Adipocyte (in vitro differentiated cells): ENCODE data around the gene CCDC188.

Experiments
- DNase-seq: peaks from one replicate; pipeline ENCODE4 v3.0.0-alpha.2; 2015; ENCODE audit warnings: low read depth
- H3K27me3 ChIP-seq: replicated peaks from 2 replicates; pipeline ENCODE4 v1.7.0; 2013; ENCODE audit warnings: mild to moderate bottlenecking, low read length, moderate library complexity; ENCODE audit not compliant: control insufficient read depth, insufficient read depth
- H3K36me3 ChIP-seq: 2 replicates; pipeline ENCODE4 v1.7.0; 2013; ENCODE audit warnings: low read length, mild to moderate bottlenecking, moderate library complexity; ENCODE audit not compliant: control insufficient read depth, insufficient read depth, severe bottlenecking
- H3K4me1 ChIP-seq: 2 replicates; pipeline ENCODE4 v1.7.0; 2013; ENCODE audit warnings: mild to moderate bottlenecking, low read length, moderate library complexity; ENCODE audit not compliant: control insufficient read depth, insufficient read depth
- H3K4me3 ChIP-seq: 2 replicates; pipeline ENCODE4 v1.7.0; 2013; ENCODE audit warnings: mild to moderate bottlenecking, low read length, moderate library complexity
- H3K9ac ChIP-seq: 2 replicates; pipeline ENCODE4 v1.7.0; 2013; ENCODE audit warnings: mild to moderate bottlenecking, low read length, moderate library complexity
- H3K9me3 ChIP-seq: 2 replicates; pipeline ENCODE4 v1.7.0; 2013; ENCODE audit warnings: mild to moderate bottlenecking, low read length, moderate library complexity; ENCODE audit not compliant: control insufficient read depth

Gene CCDC188

DNA sequence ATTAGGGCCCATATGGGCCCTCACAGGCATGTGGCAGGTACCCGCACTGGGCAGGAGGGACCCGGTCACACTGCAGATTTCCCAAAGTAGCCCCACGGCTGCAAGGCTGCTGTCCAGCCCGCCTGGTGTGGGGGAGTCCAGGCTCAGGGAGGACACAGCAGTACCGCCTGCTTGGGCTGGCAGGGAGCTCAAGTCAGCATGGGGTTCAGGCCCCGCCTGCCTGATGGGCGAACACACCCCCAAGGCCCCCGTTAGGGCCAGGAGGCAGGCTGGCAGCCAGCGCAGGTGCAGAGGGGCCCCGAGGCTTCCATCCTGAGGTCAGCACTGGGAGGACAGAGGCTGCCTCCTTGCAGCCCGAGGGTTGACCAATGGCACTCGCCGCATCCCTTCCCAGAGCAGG lies 13.7 kb downstream of the CCDC188 start:
- no peak for DNase-seq
- Histone ChIP-seq H3K9ac (no peak overlapping the region), H3K27me3 (no peaks in the 10 kb centered on the region), H3K9me3 (no peaks in the 10 kb centered on the region), H3K4me3 (no peak overlapping the region), H3K4me1 (peaks cover 25% of the 10 kb centered on the region), H3K36me3 (peaks cover 5% of the 10 kb centered on the region)

DNA sequence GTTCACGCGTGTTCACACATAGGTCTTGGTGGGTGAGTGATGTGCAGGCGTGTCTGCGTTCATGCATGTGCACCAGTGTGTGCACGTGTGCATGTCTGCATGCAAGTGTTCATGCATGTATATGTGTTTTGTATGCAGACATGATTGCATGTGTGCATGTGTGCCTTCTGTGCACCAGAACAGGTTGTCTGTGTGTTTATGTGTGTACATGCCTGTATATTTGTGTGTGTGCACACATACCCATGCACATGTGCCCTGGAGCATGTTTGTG lies 14.3 kb downstream of the CCDC188 start:
- no peaks in the 10 kb centered on the region for H3K27me3 ChIP-seq

DNA sequence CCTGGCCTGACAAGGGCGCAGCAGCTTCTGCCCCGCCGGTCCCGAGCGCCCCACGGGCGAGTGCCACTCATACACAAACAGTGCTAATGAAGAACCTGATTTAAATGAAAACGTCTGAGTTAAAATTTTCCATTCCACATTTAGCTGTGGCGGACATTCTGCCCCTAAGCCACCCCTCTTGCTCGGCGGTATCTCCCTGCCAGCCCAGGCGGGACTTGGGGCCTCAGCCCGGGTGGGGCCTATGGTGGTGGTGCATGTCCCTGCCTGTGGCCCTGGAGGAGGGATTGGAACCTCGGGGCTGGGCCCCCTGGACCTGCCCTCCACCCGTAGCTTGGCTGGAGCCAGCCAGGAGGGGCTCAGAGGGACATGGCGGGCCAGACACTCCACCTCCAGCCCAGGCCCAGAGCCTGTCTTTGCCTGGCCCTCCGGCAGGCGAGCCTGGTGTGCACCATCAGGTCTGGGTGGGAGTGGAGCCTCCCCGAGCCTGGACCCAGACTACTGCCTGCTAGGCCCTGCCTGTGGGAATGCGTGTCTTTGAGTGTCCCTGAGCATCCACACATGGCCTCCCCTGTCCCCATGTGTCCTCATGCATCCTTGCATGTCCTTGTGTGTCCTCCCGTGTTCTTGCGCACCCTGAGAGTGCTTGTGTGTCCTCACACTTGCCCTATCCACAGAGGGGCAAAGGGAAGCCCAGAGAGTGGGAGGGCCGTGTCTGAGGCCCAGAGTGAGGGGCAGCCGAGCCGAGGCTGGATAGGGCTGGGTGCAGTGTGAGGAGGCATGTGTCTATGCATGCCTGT lies 14.9 kb downstream of the CCDC188 start:
- H3K4me1 ChIP-seq, result peaks cover 16% of the 10 kb centered on the region

More for the DNA sequence above, 14.3 kb downstream of the CCDC188 start:
- Histone ChIP-seq H3K9me3 (no peaks in the 10 kb centered on the region), H3K4me3 (no peak overlapping the region), H3K36me3 (peaks cover 5% of the 10 kb centered on the region), H3K9ac (no peak overlapping the region), H3K4me1 (peaks cover 19% of the 10 kb centered on the region)
- no peak for DNase-seq

DNA sequence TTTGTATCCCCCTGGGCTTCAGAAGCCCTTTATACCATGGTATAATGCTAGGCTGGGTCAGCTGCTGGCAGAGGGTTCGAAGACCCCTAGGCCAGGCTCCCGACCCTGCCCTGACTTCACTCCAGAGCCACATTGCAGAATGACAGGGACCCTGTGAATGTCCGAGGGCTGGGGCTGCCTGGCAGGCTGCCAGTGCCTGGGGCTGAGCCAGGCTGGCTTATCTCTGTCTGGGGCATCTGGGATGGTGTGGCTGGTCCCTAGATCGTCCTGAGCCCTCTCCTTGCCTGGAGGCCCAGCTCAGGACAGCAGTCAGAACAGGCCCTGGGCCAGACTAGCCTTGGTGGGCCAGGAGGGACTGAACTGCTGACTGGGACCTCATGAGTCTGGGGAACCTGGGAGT lies 15.6 kb downstream of the CCDC188 start:
- no peak for DNase-seq
- Histone ChIP-seq H3K9ac (no peak overlapping the region), H3K36me3 (peaks cover 5% of the 10 kb centered on the region), H3K27me3 (no peaks in the 10 kb centered on the region), H3K9me3 (no peaks in the 10 kb centered on the region), H3K4me3 (no peak overlapping the region), H3K4me1 (peaks cover 18% of the 10 kb centered on the region)

More for the DNA sequence above, 14.9 kb downstream of the CCDC188 start:
- Histone ChIP-seq H3K4me3 (no peak overlapping the region), H3K9me3 (no peaks in the 10 kb centered on the region), H3K36me3 (peaks cover 5% of the 10 kb centered on the region), H3K27me3 (no peaks in the 10 kb centered on the region), H3K9ac (peak overlapping the region; percentile 25)
- no peak for DNase-seq

DNA sequence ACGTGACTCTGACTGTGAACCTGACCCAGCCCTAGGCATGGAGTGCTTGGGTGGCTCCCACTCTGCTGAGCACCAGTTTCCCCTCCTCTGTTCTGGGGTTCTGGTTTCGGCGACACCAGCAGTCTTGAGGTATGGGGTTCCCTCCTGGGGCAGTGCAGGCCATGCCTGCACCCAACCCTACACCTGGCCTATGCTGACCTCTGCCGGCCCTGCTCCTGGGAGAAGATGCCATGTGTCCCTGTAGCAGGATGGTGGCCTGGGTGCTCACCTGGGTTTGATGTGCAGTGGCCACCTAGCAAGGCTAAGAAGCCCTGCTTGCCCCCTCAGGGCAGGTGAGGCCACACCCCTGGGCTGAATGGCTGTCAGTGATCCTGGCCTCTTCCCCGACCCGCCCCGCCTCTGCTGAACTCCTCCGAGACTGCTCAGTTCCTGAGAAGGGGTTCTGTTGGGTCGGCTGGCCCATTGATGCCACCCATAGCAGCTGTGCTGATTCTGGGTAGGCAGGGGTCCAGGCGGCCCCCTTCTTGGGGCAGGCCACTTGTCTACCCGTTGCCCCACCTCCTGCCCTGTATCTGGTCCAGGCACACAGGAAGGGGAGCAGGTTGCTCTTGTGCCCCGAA lies 16.8 kb downstream of the CCDC188 start:
- H3K9me3 ChIP-seq, result no peaks in the 10 kb centered on the region
- H3K36me3 ChIP-seq, result no peaks in the 10 kb centered on the region
- DNase-seq, result no peak
- H3K9ac ChIP-seq, result no peak overlapping the region
- peaks cover 18% of the 10 kb centered on the region for H3K4me1 ChIP-seq
- H3K27me3 ChIP-seq, result no peaks in the 10 kb centered on the region
- no peak overlapping the region for H3K4me3 ChIP-seq

DNA sequence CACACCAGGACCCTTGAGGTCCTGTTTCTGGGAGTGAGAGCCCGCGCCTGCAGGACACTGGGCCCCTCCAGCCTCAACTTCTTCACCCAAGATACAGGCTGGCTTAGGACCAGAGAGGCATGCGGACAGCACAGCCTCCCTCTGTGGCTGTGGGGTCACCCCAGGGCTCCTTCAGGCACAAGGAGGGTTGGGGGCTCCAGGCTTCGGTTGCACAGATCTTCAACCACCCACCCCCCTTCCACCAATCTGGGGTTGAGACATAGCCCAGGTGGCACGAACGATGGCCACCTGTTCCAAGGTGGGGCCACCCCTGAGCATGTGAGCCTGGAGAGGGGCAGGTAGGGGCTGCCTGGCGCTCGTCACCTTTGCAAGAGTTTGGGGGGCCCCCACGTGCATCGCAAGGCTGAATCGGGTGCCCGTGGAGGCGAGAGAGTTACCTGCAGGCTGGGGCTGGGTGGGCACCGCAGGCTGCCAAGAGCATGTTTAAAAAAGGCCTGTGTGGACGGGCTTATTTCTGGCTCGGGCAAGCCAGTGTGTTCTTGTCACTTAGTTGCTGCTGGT lies 18.1 kb downstream of the CCDC188 start:
- H3K9me3 ChIP-seq, result no peaks in the 10 kb centered on the region
- DNase-seq, result no peak
- H3K36me3 ChIP-seq, result no peaks in the 10 kb centered on the region
- peak overlapping the region; percentile 89 for H3K9ac ChIP-seq
- H3K4me1 ChIP-seq, result peaks cover 13% of the 10 kb centered on the region
- no peaks in the 10 kb centered on the region for H3K27me3 ChIP-seq
- peak overlapping the region; percentile 87 for H3K4me3 ChIP-seq

DNA sequence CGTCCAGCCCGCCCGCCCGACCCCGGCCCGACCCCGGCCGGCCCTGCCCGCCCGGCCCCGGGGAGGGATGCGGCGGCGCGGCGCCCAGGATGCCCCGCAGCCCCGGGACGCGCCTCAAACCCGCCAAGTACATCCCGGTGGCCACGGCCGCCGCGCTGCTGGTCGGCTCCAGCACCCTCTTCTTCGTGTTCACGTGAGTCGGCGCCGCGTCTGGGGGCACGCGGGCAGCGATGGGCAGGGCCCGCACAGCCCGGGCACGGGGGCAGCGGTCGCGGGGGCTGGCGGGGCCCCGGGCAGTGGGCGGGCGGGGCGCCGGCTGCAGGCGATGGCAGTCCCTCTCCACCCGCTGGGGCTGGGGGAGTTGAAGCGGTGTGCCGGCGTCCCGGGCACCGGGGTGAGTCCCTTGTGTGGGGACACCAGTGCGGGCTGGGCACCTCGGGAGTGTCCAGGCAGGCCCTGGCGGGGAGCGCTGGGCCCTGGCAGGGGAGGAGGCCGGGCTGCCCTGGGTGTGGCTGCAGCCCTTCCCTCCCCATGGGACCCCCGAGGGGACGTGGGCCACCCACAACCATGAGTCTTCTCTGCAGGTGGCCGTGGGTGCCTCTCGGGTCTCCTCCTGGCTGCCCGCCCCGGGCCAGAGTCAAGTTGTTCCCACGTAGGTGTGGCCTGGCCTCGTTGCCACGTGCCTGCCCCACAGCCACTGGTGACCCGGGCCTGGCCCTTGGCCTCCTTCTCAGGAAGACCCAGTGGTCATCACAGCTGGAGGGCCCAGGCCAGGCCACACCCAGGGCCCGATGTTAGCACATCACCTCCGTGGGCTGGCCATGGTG lies 18.8 kb downstream of the CCDC188 start:
- no peaks in the 10 kb centered on the region for H3K27me3 ChIP-seq
- peak overlapping the region; percentile 87 for H3K4me3 ChIP-seq
- H3K9ac ChIP-seq, result peak overlapping the region; percentile 89
- peaks cover 5% of the 10 kb centered on the region for H3K36me3 ChIP-seq
- H3K9me3 ChIP-seq, result no peaks in the 10 kb centered on the region
- H3K4me1 ChIP-seq, result peaks cover 13% of the 10 kb centered on the region
- DNase-seq, result peak; percentile 72

DNA sequence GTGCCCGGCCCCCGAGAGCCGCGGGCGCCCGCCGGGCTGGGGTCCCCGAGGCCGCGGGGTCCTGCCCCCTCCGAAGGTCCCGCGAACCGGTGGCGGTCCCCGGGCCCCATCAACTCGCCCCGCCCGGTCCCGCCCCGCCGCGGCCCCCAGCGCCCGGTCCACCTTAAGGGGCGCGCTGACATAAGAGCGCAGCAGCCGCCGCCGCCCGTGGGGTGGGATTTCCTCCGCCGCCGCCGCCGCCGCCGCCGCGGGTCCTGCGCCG lies 19.3 kb downstream of the CCDC188 start, which contains the start of gene ZDHHC8:
TSS of gene ZDHHC8 (plus strand) at position 208 of the 262 bp plus-strand sequence. CDS start 144 bp downstream, outside the sequence.
- H3K4me3 ChIP-seq, result peak within 1 kb of the TSS; percentile 88
- DNase-seq, result no peak
- peak within 1 kb of the TSS; percentile 93 for H3K9ac ChIP-seq

DNA sequence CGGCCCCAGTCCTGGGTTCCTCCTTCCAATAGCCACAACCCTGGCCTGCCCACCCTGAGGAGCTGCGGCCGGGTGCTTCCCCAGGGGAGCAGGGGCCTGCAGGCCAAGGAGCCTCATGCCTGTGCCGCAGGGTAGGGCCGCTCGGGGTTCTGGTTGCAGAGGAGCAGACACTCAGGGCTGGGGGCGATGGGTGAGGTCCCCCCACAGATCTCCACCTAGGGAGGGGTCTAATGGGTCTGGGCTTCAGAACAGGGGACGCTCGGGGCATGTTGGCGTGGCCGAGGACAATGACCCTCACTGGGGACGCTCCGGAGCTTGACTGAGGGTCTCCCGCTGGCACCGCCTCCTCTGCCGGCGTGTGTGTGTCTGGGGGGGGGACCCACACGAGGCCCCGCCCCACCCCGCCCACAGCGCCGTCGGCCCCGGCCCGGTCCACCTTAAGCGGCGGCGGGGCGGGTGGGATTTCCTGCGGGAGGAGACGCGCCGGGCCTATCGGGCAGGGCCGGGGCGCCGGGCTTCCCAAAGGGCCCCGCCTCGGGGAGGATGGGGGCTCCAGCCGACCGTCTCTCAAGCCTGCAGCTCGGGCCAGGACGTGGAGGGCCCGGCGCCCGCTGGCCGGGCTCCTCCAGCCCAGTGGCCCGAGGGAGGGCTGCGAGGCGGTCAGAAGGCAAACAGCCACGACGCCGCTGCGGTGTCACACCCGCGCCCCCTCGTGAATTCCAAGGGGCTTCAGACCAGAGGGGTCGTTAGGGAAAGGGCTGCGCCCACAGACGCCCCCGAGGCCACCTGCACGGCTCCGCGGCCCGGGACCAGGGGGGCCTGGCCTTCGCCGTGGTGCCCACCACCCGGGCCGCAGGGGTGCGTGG lies 19.9 kb downstream of the CCDC188 start:
- DNase-seq, result peak; percentile 92
- Histone ChIP-seq H3K9ac (peak overlapping the region; percentile 93), H3K36me3 (peaks cover 16% of the 10 kb centered on the region), H3K4me3 (peak overlapping the region; percentile 88), H3K27me3 (no peaks in the 10 kb centered on the region), H3K9me3 (no peaks in the 10 kb centered on the region), H3K4me1 (peaks cover 13% of the 10 kb centered on the region)

More for the DNA sequence above, 19.3 kb downstream of the CCDC188 start, which contains the start of gene ZDHHC8:
- peaks cover 10% of the 10 kb centered on the region for H3K36me3 ChIP-seq
- no peaks in the 10 kb centered on the region for H3K27me3 ChIP-seq
- peaks cover 13% of the 10 kb centered on the region for H3K4me1 ChIP-seq
- H3K9me3 ChIP-seq, result no peaks in the 10 kb centered on the region

DNA sequence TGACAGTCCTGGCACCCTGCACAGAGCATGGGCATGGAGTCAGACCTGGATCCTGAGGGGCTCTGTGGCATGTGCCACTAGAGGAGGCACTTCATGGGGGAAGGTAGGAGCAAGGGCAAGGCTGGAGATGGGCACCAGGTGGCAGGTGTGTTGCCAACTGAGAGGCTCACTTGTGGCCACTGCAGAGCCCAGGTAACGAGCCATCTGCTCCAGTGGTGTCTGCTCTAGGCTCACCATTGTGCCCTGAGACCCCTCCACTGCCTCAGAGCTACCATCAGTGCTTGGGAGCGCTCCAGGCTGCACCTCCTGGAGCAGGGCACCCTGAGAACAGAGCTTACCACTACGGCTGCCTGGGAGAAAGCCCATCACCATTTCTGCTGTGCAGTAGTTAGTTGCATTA lies 20.5 kb downstream of the CCDC188 start:
- no peak overlapping the region for H3K4me3 ChIP-seq
- peak overlapping the region; percentile 49 for H3K9ac ChIP-seq
- H3K4me1 ChIP-seq, result peaks cover 13% of the 10 kb centered on the region
- no peaks in the 10 kb centered on the region for H3K27me3 ChIP-seq
- H3K36me3 ChIP-seq, result peaks cover 22% of the 10 kb centered on the region
- no peak for DNase-seq
- H3K9me3 ChIP-seq, result no peaks in the 10 kb centered on the region
